Right lobe of liver (tissue), 4 donors: ENCODE results near the gene MACROD2.

Source experiments
- CTCF ChIP-seq, 4 donors: fragments of 200-600 bp in 3 of 4; fragments of 450-650 bp in 1 of 4; IDR thresholded peaks; one replicate each; pipeline versions ENCODE4 v1.5.1 to v1.8.0; 2016 to 2022; ENCODE audit warnings: antibody characterized with exemption in 4 of 4, mild to moderate bottlenecking in 2 of 4
- POLR2A ChIP-seq: fragments of 450-650 bp; IDR thresholded peaks from one replicate; pipeline ENCODE4 v1.6.1; 2017; ENCODE audit warnings: antibody characterized with exemption, mild to moderate bottlenecking
- donor health status: DM: no; HTN: no; CAD: no.
- donor health status: DM: no; HTN: no; CAD: no.
- donor health status: DM: no; HTN: yes; CAD: no.

- TF ChIP-seq CTCF (IDR thresholded peaks at IDR 0.05) = no peak
- TF ChIP-seq POLR2A = no peak
These were observed 1922.0 kb downstream of the MACROD2 start for GRCh38 chr20:15917283-15917682.
